NCI-H1092 treated with DMSO at 0.1 percent for 48 hours (cell line): ENCODE data around the gene CFAP251.
A peak's percentile ranks its signal among the peaks of the same experiment; 100 is the strongest.
"Not testable (repeated sequence)": the region's sequence is repeated elsewhere in the genome, so short reads cannot be mapped to it uniquely, and the experiment has no call there.

Experiments
- DNase-seq: peaks from one replicate; lab custom pipeline; 2025; lab: John Stamatoyannopoulos, UW

Gene CFAP251

GRCh38 chr12:121917950-121918678 is at the start of gene CFAP251:
Gene CFAP251 (plus strand): TSS chr12:121918592. CDS start chr12:121921306, 2,714 bp downstream.
- peak; percentile 89 for DNase-seq

GRCh38 chr12:121869229-121869628 is 49.2 kb upstream of the CFAP251 start:
- not testable (repeated sequence) for DNase-seq

DNA sequence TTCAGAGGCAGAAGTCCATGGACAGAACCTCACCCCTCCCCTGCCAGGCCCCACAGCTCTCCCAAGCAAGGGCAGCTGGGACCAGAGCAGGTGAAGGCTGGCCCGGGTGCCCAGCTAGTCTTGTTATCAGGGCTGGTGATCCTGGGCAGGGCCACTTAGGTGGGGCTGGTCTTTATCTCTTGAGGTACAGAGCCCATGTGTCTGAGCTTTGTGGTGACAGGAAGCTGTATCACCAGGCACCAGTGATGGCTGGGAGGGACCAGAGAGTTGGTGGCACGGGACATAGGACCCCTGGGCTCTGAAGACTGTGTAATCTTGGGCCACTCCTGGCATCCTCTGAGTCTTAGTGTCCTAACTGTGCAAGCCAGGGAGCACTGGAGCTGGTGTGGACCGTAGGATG is 46.9 kb upstream of the CFAP251 start:
- no peak for DNase-seq

DNA sequence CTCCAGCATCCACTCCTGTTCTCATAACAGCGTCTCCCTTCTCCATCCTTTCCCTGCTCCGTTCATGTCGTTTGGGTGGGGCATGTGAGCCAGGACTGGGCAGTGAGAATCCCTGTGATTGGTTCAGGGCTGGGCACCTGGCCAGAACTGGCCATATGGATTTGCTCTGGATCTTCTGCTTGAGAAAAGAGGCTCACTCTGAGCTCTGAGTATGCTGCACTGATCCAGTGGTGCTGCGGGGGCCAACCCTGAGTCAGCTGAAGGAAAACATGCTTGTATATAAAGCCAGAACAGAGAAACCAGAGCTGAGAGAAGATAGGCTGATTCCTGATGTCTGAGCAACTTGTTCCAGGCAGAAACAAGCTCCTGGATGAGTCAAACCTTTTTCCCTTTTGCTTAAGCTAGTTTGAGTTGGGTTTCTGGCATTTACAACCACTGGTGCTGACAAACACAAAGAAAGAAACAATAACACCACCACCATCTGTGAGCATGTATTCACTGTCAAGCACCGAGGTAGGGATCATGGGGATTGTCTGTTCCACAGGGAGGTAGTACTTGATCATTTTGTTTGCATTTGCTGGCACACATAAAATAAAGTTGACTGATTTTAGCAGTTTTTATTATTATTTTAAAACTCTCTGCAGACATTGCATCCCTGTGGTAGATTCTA is 45.7 kb upstream of the CFAP251 start:
- no peak for DNase-seq

- no peak for DNase-seq
Measured at GRCh38 chr12:121873216-121873569, 45.2 kb upstream of the CFAP251 start.

GRCh38 chr12:121874071-121874470 is 44.3 kb upstream of the CFAP251 start:
- DNase-seq: no peak

DNA sequence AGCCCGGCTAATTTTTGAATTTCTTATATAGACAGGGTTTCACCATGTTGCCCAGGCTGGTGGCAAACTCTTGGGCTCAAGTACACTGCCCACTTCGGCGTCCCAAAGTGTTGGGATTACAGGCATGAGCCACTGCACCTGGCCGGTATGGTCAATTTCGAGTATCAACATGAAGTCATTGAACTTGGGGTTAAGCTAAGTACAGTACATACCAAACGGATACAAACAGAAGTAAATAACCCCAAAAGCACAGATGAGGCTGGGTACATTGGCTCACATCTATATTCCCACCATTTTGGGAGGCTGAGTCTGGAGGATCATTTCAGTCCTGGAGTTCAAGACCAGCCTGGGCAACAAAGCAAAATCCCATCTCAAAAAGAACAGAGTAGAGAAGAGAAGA is 42.8 kb upstream of the CFAP251 start:
- no peak for DNase-seq

DNA sequence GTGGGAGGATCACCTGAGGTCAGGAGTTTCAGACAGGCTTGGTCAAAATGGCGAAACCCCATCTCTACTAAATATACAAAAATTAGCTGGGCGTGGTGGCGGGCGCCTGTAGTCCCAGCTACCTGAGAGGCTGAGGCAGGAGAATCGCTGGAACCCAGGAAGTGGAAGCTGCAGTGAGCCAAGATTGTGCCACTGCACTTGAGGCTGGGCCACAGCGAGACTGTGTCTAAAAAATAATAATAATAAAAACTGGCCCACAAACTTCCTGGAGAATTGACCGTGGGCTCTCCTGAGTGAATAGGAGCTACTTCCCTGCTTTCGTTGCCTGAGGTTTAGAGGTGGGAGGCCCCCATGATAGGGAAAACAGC is 42.3 kb upstream of the CFAP251 start:
- not testable (repeated sequence) for DNase-seq

DNA sequence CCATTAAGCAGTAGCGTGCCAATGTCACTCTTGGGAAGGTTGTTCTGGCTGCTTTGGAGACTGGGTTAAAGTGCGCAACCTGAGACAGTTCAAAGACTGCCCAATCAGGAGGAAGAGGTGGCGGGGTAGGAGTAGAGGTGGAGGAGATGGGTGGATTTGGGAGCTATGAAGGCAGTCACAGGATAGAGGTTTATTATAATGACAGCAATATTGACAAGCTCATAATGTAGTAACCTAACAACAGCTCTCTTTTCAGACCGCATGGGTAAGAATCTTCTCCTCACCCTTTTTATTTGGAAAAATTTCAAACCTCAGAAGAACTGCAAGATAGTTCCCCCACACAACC is 35.1 kb upstream of the CFAP251 start:
- no peak for DNase-seq

DNA sequence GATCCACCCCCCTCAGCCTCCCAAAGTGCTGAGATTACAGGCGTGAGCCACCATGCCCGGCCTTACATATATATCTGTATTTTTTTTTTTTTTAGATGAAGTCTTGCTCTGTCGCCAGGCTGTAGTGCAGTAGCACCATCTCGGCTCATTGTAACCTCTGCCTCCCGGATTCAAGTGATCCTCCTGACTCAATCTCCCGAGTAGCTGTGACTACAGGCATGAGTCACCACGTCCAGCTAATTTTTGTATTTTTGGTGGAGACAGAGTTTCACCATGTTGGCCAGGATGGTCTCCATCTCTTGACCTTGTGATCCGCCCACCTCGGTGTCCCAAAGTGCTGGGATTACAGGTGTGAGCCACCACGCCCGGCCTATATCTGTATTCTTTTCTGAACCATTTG is 33.3 kb upstream of the CFAP251 start:
- not testable (repeated sequence) for DNase-seq

DNA sequence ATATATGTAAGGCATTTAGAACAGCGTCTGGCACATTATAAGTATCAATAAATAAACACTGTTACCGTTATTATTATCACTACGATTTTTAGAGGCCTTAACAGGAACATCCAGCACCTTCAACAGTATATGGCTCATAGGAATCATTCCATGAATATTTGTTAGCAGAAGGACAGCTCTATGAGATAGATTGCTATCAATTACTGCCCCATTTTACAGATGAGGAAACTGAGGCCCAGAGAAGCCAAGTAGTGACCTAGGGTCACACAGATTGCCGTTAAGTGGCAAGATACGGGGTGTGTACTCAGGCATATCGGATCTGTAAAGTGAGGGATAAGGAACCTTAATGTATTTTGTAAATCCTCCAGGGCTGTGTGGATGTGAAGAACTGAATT is 30.3 kb upstream of the CFAP251 start:
- no peak for DNase-seq

GRCh38 chr12:121888478-121889273 is 29.7 kb upstream of the CFAP251 start, which contains the start of gene PSMD9:
Gene PSMD9 (plus strand): TSS chr12:121888790. CDS start chr12:121888857, 67 bp downstream.
- peak; percentile 88 for DNase-seq

- no peak for DNase-seq
Measured at GRCh38 chr12:121889274-121889624, 29.1 kb upstream of the CFAP251 start.

- DNase-seq: not testable (repeated sequence)
Measured at GRCh38 chr12:121889661-121890060, 28.7 kb upstream of the CFAP251 start.

GRCh38 chr12:121892673-121893561 is 25.5 kb upstream of the CFAP251 start:
- no peak for DNase-seq

GRCh38 chr12:121893961-121894460 is 24.4 kb upstream of the CFAP251 start:
- no peak for DNase-seq

DNA sequence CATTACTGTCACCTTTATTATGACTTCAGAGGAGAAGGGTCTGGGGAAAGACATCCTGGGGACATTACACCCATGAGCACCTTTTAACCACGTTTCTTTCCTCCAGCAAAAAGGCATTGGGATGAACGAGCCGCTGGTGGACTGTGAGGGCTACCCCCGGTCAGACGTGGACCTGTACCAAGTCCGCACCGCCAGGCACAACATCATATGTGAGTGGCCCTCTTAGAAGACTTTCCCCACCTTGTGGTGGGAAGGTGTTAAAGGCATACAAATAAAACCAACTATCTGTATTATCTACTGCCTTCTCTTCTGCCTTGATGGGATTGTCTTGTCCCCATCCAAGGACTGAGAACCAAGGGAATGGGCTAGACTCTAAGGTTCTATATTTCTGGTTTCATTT is 23.8 kb upstream of the CFAP251 start:
- no peak for DNase-seq

DNA sequence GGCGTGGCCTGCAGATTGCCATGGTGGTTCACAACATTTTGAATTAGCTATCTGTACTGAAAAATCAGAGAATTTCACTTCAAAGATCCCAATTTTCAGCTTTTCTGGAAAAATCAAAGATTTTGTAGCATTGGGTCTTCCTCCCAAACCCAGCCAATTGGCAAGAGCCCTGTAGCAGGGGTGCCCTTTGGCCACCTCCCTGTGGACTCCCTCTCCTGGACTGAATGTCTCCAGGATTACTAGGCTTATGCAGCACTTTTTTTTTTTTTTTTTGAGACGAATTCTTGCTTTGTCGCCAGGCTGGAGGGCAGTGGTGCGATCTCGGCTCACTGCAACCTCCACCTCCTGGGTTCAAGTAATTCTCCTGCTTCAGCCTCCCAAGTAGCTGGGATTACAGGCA is 20.1 kb upstream of the CFAP251 start:
- no peak for DNase-seq

GRCh38 chr12:121899590-121899989 is 18.8 kb upstream of the CFAP251 start:
- no peak for DNase-seq

- no peak for DNase-seq
Measured at GRCh38 chr12:121903202-121903601, 15.2 kb upstream of the CFAP251 start.

DNA sequence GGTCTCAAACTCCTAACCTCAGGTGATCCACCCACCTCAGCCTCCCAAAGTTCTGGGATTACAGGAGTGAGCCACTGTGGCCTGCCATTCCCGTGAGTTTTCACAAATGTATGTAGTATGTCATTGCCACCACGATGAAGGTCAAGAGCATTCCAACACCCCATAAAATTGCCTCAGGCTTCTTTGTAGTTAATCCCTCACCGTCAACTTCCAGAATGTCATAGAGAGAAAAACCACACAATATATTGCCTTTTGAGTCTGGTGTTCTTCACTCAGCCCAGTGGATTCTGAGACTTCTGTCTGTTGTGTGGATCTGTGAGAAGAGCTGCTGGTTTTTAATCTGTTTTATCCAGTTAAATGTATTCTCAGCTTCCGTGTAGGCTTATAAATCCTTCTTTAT is 12.6 kb upstream of the CFAP251 start:
- DNase-seq: no peak

- no peak for DNase-seq
Measured at GRCh38 chr12:121908702-121909101, 9.7 kb upstream of the CFAP251 start.
